Adrenal gland (tissue), 12 donors: ENCODE data around the gene SDK1. TPM values are rescaled to one million over a fixed set of nuclear protein-coding genes. Genes with fewer than 3 reads are reported as not detected.
"Not testable (repeated sequence)": the region's sequence is repeated elsewhere in the genome, so short reads cannot be mapped to it uniquely, and the experiment has no call there.

Experiments
- DNase-seq, 7 donors: peaks; one replicate each; pipeline ENCODE4 v3.0.0-alpha.2; 2019 to 2020
- H3K27ac ChIP-seq, 5 donors: fragments of 200-600 bp; sonication (generic) in 4 of 5; 1 replicate in 3 of 5; 2 replicates in 2 of 5; pipeline versions ENCODE4 v1.5.1 to v1.8.0; 2016 to 2020; ENCODE audit warnings: mild to moderate bottlenecking in 1 of 5
- H3K27me3 ChIP-seq: fragments of 200-600 bp; 2 replicates; pipeline ENCODE4 v1.8.0; 2021
- H3K36me3 ChIP-seq, 2 donors: fragments of 200-600 bp; replicated peaks in 1 of 2; 1 replicate in 1 of 2; 2 replicates in 1 of 2; pipeline versions ENCODE4 v1.5.1 to v1.8.0; 2018 to 2022
- H3K4me1 ChIP-seq, 2 donors: fragments of 200-600 bp; replicated peaks in 1 of 2; 1 replicate in 1 of 2; 2 replicates in 1 of 2; pipeline versions ENCODE4 v1.5.1 to v1.8.0; 2018 to 2021
- H3K4me3 ChIP-seq, 4 donors: fragments of 200-600 bp; sonication (generic) in 3 of 4; one replicate each; pipeline ENCODE4 v1.5.1; 2016 to 2018
- H3K9me3 ChIP-seq, 3 donors: fragments of 200-600 bp; sonication (generic) in 1 of 3; replicated peaks in 1 of 3; 1 replicate in 2 of 3; 2 replicates in 1 of 3; pipeline versions ENCODE4 v1.5.1 to v1.8.0; 2016 to 2021
- POLR2A ChIP-seq, 2 donors: fragments of 450-650 bp; IDR thresholded peaks; one replicate each; pipeline ENCODE4 v1.6.1; 2017; ENCODE audit warnings: antibody characterized with exemption in 2 of 2, mild to moderate bottlenecking in 2 of 2, moderate library complexity in 1 of 2
- WGBS, 4 donors: extraction: QIAGEN DNeasy Blood & Tissue Kit in 2 of 4; methylation state at CpG; one replicate each; pipeline versions ENCODE4 v1.1.5 to v1.1.7; 2013 to 2017; 5-methylcytosine and 5-hydroxymethylcytosine counted together
- intact Hi-C, 2 donors: fragments of 100-400 bp; cut with DNase I; formaldehyde crosslinking; loops; one replicate each; pipeline versions ENCODE4 v1.14.1 to v1.15.0; 2022 to 2023
- polyA plus RNA-seq, 3 donors: library from polyadenylated mRNA; stranded (reverse); fragments of 200-250 nt in 2 of 3; fragments of 350-450 nt in 1 of 3; fragmentation: Illumina TruSeq in 1 of 3; extraction: RNeasy Lipid Tissue Mini Kit (QIAGEN cat#74804) in 1 of 3; gene quantifications; one replicate each; pipeline ENCODE4 v1.2.3, GENCODE V29; 2013 to 2014
- total RNA-seq, 9 donors: library from RNA; depleted of rRNA in 4 of 9; stranded (reverse); fragments of >200 nt in 4 of 9; fragments of 120-200 nt in 1 of 9; fragmentation: NEBNext Ultra II Directional in 1 of 9; extraction: Animal tissue kit (Norgen Biotek cat#: 25700) in 1 of 9; gene quantifications; one replicate each; pipeline versions ENCODE4 v1.1.0 to v1.2.4, GENCODE V29; 2013 to 2023
- TF ChIP-seq, protein P1 (sequence below), 6 experiments: fragments of 450-650 bp in 4 of 6; fragments of 200-600 bp in 2 of 6; sonication (generic) in 1 of 6; IDR thresholded peaks; 1 replicate in 5 of 6; 2 replicates in 1 of 6; pipeline versions ENCODE4 v1.5.1 to v1.8.0; 2016 to 2021; ENCODE audit warnings: antibody characterized with exemption in 6 of 6, mild to moderate bottlenecking in 2 of 6, moderate library complexity in 1 of 6
- donor health status: healthy with polysubstance abuse.
- donor health status: Bipolar disorder and iron deficiency.
- donor health status: DM: yes; HTN: yes; CAD: no.
- donor health status: DM: no; HTN: no; CAD: no.
- donor health status: DM: no; HTN: no; CAD: no.
- donor health status: DM: yes; HTN: yes; CAD: no.

SDK1 gene
- total and polyA plus RNA-seq, 12 donors = 0.50 to 3.6 (median 1.5) TPM

DNA sequence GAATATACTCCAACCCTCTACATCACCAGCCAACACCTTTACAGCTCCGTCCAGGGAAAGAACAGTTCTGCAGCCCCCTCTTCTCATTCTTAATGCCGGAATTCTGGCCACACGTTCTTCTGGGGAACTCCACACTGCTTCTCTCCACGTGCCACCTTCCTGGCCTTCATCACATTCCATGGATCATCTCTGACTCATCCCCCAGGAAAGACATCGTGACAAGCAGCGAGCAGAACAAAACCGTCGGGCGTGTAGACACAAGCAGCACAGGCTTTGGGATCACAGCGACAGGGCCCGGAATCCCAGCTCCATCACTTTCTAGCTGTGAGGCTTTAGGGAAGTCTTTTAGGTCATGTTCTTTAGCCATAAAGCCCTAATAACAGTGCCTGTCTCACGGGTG, 790.7 kb downstream of the SDK1 start:
- TF ChIP-seq, protein P1, sequence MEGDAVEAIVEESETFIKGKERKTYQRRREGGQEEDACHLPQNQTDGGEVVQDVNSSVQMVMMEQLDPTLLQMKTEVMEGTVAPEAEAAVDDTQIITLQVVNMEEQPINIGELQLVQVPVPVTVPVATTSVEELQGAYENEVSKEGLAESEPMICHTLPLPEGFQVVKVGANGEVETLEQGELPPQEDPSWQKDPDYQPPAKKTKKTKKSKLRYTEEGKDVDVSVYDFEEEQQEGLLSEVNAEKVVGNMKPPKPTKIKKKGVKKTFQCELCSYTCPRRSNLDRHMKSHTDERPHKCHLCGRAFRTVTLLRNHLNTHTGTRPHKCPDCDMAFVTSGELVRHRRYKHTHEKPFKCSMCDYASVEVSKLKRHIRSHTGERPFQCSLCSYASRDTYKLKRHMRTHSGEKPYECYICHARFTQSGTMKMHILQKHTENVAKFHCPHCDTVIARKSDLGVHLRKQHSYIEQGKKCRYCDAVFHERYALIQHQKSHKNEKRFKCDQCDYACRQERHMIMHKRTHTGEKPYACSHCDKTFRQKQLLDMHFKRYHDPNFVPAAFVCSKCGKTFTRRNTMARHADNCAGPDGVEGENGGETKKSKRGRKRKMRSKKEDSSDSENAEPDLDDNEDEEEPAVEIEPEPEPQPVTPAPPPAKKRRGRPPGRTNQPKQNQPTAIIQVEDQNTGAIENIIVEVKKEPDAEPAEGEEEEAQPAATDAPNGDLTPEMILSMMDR (IDR thresholded peaks at IDR 0.05) = no peak
- no peak overlapping the region for H3K27ac ChIP-seq
- H3K4me1 ChIP-seq = no peaks in the 10 kb centered on the region
- no peaks in the 10 kb centered on the region for H3K36me3 ChIP-seq
- no peaks in the 10 kb centered on the region for H3K9me3 ChIP-seq
- H3K27me3 ChIP-seq = no peaks in the 10 kb centered on the region
- no peak for DNase-seq
- 85 to 92% (median 86%) methylated on average over 12 of the region's 12 CpGs for WGBS, 4 donors
- no peak overlapping the region for H3K4me3 ChIP-seq
- intact Hi-C loops = no loop called here

DNA sequence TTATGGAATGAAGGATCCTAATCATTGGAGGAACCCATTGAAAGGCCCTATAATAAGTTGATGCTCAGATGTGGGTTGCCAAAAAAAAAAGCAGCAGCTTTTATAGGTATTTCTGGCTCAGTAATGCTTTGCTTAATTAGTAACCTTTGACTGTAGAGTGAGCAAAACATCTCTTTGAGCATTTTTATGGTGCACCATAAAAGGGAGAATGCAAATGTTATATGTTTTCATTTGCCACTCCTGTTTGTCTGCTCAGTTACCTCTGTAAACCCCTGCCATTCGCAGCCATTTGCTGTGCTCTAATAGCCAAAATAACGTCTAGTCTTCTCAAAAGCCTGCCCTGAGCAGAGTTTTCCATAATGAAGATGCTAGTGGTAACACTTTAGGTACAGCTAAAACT, 792.0 kb downstream of the SDK1 start:
- Histone ChIP-seq H3K27ac (no peak overlapping the region), H3K9me3 (no peaks in the 10 kb centered on the region), H3K4me1 (no peaks in the 10 kb centered on the region), H3K4me3 (no peak overlapping the region), H3K27me3 (no peaks in the 10 kb centered on the region), H3K36me3 (no peaks in the 10 kb centered on the region)
- 61 to 74% (median 73%) methylated on average over 2 of the region's 2 CpGs for WGBS, 4 donors
- TF ChIP-seq, protein P1 (IDR thresholded peaks at IDR 0.05) = no peak
- no peak for TF ChIP-seq POLR2A (IDR thresholded peaks at IDR 0.05)
- intact Hi-C loops = no loop called here
- DNase-seq = no peak

DNA sequence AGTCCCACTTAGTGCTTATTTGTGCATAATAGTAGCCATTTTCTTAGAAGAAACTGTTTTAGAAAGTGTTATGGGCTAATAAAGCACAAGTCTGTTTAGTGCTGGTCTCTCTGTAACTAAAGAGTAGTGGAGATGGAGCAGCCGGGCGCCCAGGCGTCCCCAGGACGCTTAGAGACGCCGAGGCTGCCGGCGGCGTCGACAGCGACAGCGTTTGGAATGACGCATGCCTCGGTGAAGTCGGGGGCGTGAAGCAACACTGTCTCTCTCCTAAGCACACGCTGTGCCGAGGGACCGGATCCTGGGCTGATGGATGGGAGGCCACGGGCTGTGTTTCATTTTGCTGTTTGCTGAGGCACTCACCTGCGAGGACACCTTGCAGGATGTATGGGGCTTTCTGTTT, 792.4 kb downstream of the SDK1 start:
- intact Hi-C loops = no loop called here
- no peaks in the 10 kb centered on the region for H3K9me3 ChIP-seq
- H3K27me3 ChIP-seq = no peaks in the 10 kb centered on the region
- H3K4me1 ChIP-seq = no peaks in the 10 kb centered on the region
- no peak overlapping the region for H3K27ac ChIP-seq
- WGBS, 4 donors = 28 to 56% (median 48%) methylated on average over 18 to 21 of the region's 21 CpGs
- no peak for TF ChIP-seq POLR2A (IDR thresholded peaks at IDR 0.05)
- TF ChIP-seq, protein P1 (IDR thresholded peaks at IDR 0.05) = no peak
- no peak for DNase-seq
- no peak overlapping the region for H3K4me3 ChIP-seq
- no peaks in the 10 kb centered on the region for H3K36me3 ChIP-seq

DNA sequence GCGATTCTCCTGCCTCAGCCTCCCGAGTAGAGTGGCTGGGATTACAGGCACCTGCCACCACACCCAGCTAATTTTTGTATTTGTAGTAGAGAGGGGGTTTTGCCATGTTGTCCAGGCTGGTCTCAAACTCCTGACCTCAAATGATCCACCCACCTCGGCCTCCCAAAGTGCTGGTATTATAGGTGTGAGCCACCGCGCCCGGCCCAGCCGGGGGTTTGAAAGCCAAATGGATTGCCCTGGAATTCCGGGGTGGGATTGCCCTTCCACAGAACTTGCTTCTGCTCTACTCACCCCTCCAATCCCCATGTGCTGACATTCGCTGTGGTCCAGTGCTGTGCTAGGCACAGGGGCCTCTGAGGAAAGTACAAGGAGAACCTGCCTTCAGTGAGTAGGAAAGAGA, 793.1 kb downstream of the SDK1 start:
- H3K4me1 ChIP-seq, intact Hi-C loops, H3K4me3 ChIP-seq, DNase-seq, H3K9me3 ChIP-seq, H3K27ac ChIP-seq, H3K27me3 ChIP-seq, H3K36me3 ChIP-seq: not testable (repeated sequence)
- 83 to 89% (median 87%) methylated on average over 9 of the region's 9 CpGs for WGBS, 4 donors

DNA sequence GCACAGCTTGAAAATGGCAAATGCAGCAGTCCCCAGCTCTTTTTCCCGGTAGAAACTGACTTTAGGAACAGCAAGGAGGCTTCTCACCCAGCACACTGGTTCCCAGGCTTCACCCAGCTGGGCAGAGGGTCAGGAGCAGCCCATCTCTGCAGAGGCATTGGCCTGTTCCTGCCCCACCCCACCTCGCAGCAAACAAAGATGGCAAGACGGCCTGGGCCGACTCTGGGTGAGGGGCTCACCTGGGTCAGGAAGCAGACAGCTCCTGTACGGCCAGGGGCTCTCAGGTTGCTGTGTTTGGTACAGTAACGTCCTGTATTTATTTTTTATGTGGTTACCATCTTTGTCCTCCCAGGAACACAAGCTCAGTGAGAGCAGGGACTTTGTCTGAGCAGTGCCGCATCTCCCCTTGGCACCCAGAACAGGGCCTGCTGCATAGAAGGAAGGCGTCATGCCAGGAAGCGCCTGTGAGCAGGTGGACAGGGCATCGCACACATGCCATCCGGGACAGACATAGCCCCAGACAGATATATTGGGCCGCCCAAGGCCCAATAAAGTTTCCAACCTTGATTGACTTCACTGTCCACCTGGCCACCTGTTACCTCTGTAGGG, 796.1 kb downstream of the SDK1 start:
- WGBS, 4 donors = 74 to 94% (median 81%) methylated on average over 11 to 12 of the region's 12 CpGs
- no peaks in the 10 kb centered on the region for H3K4me1 ChIP-seq
- H3K27ac ChIP-seq = no peak overlapping the region
- no peaks in the 10 kb centered on the region for H3K36me3 ChIP-seq
- H3K9me3 ChIP-seq = no peaks in the 10 kb centered on the region
- no peak for DNase-seq
- no peak overlapping the region for H3K4me3 ChIP-seq
- intact Hi-C loops = no loop called here
- TF ChIP-seq, protein P1 (IDR thresholded peaks at IDR 0.05) = no peak
- no peak for TF ChIP-seq POLR2A (IDR thresholded peaks at IDR 0.05)
- no peaks in the 10 kb centered on the region for H3K27me3 ChIP-seq
